GM12878 (cell line): ENCODE measurements around the gene LRRN4. TPM values are rescaled to one million over a fixed set of nuclear protein-coding genes. Genes with fewer than 3 reads are reported as not detected.

ENCODE experiments used
- ATAC-seq: fragments of 200-7000 bp; cut with Tn5 transposase; 3 replicates; pipeline ENCODE4 v1.9.1; 2020; ENCODE audit warnings: mild to moderate bottlenecking, moderate library complexity
- BruUV-seq: library from RNA; stranded (reverse); fragments of 400-500 nt; replicated peaks from 2 replicates; lab custom pipeline; 2021; lab: Mats Ljungman, UMichigan
- CTCF ChIA-PET: fragments of 300-600 bp; sonication (Branson Sonifier 250); formaldehyde crosslinking; extraction: SDS; loops from one replicate; lab custom pipeline; 2021; ENCODE audit warnings: inconsistent platforms; lab: Yijun Ruan, JAX
- POLR2A ChIA-PET: fragments of 350-600 bp; formaldehyde crosslinking; extraction: SDS; loops from one replicate; lab custom pipeline; 2021; ENCODE audit warnings: inconsistent platforms; lab: Charles Lee
- RAD21 ChIA-PET: fragments of 300-600 bp; sonication (Branson Sonifier 250); formaldehyde crosslinking; loops from one replicate; lab custom pipeline; 2023; ENCODE audit warnings: antibody characterized with exemption; ENCODE audit not compliant: unreplicated experiment; lab: Charles Lee
- SMC1A ChIA-PET: fragments of 300-600 bp; sonication (Branson Sonifier 250); formaldehyde crosslinking; loops from one replicate; lab custom pipeline; 2023; ENCODE audit not compliant: unreplicated experiment, uncharacterized antibody; lab: Charles Lee
- DNase-seq: peaks from one replicate; pipeline ENCODE4 v3.0.0-alpha.2; 2011; ENCODE audit warnings: low read depth, low spot score
- FAIRE-seq: peaks from 3 replicates; lab custom pipeline; 2011; peaks lifted over from hg19 to GRCh38; lab: Jason Lieb, UNC
- H2AFZ ChIP-seq: 2 replicates; pipeline ENCODE4 v1.6.0; 2011; ENCODE audit warnings: low read depth, low read length, control low read depth; ENCODE audit not compliant: control insufficient read depth
- H3K27ac ChIP-seq: 2 replicates; pipeline ENCODE4 v1.5.1; 2011; ENCODE audit warnings: control low read depth; ENCODE audit not compliant: control insufficient read depth, insufficient read depth
- H3K27me3 ChIP-seq, 2 experiments: replicated peaks in 1 of 2; 2 replicates each; pipeline versions ENCODE4 v1.6.0 to v1.6.1; 2011; ENCODE audit warnings: low read length in 1 of 2; ENCODE audit not compliant: control insufficient read depth in 2 of 2, insufficient read depth in 2 of 2
- H3K36me3 ChIP-seq, 2 experiments: 2 replicates each; pipeline ENCODE4 v1.5.1; 2011; ENCODE audit warnings: low read length in 1 of 2; ENCODE audit not compliant: control insufficient read depth in 2 of 2, insufficient read depth in 2 of 2
- H3K4me1 ChIP-seq: 2 replicates; pipeline ENCODE4 v1.6.1; 2011; ENCODE audit warnings: mild to moderate bottlenecking, low read length, moderate library complexity, mixed read lengths; ENCODE audit not compliant: control insufficient read depth, insufficient read depth
- H3K4me2 ChIP-seq: 2 replicates; pipeline ENCODE4 v1.6.0; 2011; ENCODE audit warnings: control low read depth; ENCODE audit not compliant: control insufficient read depth, insufficient read depth
- H3K4me3 ChIP-seq: fragments of 200-600 bp; sonication (generic); 2 replicates; pipeline ENCODE4 v1.5.1; 2016
- H3K79me2 ChIP-seq: 2 replicates; pipeline ENCODE4 v1.6.0; 2011; ENCODE audit warnings: low read length; ENCODE audit not compliant: control insufficient read depth, insufficient read depth
- H3K9ac ChIP-seq: 2 replicates; pipeline ENCODE4 v1.8.0; 2011; ENCODE audit warnings: low read length, control low read depth, mixed read lengths; ENCODE audit not compliant: control insufficient read depth, insufficient read depth
- H3K9me3 ChIP-seq: replicated peaks from 3 replicates; pipeline ENCODE4 v1.5.1; 2011; ENCODE audit warnings: mild to moderate bottlenecking, low read length; ENCODE audit not compliant: control insufficient read depth, insufficient read depth
- H4K20me1 ChIP-seq: 2 replicates; pipeline ENCODE4 v1.6.0; 2011; ENCODE audit not compliant: control insufficient read depth, insufficient read depth
- ATF3 ChIP-seq: IDR thresholded peaks from 2 replicates; pipeline ENCODE4 v1.6.1; 2011; ENCODE audit warnings: low read depth, mild to moderate bottlenecking, low read length, moderate library complexity, borderline replicate concordance; ENCODE audit errors: extremely low read depth
- CBX3 ChIP-seq: fragments of 200-600 bp; sonication (generic); IDR thresholded peaks from 2 replicates; pipeline ENCODE4 v1.6.1; 2016; ENCODE audit warnings: low read depth, borderline replicate concordance
- ESRRA ChIP-seq: IDR thresholded peaks from 2 replicates; pipeline ENCODE4 v1.6.1; 2012; ENCODE audit warnings: mild to moderate bottlenecking, low read length, improper control_type of control experiment
- EZH2 ChIP-seq: IDR thresholded peaks from 2 replicates; pipeline ENCODE4 v1.6.1; 2012; ENCODE audit warnings: low read depth, mild to moderate bottlenecking, control low read depth, inconsistent platforms, low read length, borderline replicate concordance; ENCODE audit not compliant: control insufficient read depth
- HCFC1 ChIP-seq: fragments of 150-350 bp; IDR thresholded peaks from 2 replicates; pipeline ENCODE4 v1.6.1; 2014; ENCODE audit warnings: low read length
- JUND ChIP-seq: IDR thresholded peaks from 2 replicates; pipeline ENCODE4 v1.6.1; 2012; ENCODE audit warnings: low read depth, mild to moderate bottlenecking, low read length, improper control_type of control experiment, moderate library complexity
- MEF2B ChIP-seq: fragments of 450-650 bp; IDR thresholded peaks from 2 replicates; pipeline ENCODE4 v1.6.1; 2018; ENCODE audit warnings: mild to moderate bottlenecking, moderate library complexity; ENCODE audit not compliant: partially characterized antibody, poor library complexity, severe bottlenecking
- MYB ChIP-seq: fragments of 150-350 bp; IDR thresholded peaks from 2 replicates; pipeline ENCODE4 v1.6.1; 2014; ENCODE audit warnings: mild to moderate bottlenecking, low read depth, low read length, borderline replicate concordance
- SKIL ChIP-seq: fragments of 450-650 bp; IDR thresholded peaks from 2 replicates; pipeline ENCODE4 v1.6.1; 2017; ENCODE audit warnings: mild to moderate bottlenecking, low read depth, inconsistent platforms; ENCODE audit not compliant: poor library complexity, severe bottlenecking
- ZBED1 ChIP-seq: IDR thresholded peaks from 2 replicates; pipeline ENCODE4 v1.6.1; 2016; ENCODE audit warnings: borderline replicate concordance
- ZBTB11 ChIP-seq: fragments of 450-650 bp; formaldehyde crosslinking; IDR thresholded peaks from 2 replicates; pipeline ENCODE4 v1.5.0; 2022; ENCODE audit warnings: mild to moderate bottlenecking, missing genetic modification characterization
- WGBS: methylation state at CpG from one replicate; pipeline ENCODE4 v1.1.6; 2016; ENCODE audit warnings: low lambda C conversion rate; ENCODE audit not compliant: insufficient replicate concordance, insufficient coverage; ENCODE audit errors: missing lambda C conversion rate; 5-methylcytosine and 5-hydroxymethylcytosine counted together
- in situ Hi-C: fragments of 300-500 bp; cut with MboI; formaldehyde crosslinking; loops from 9 replicates; pipeline ENCODE4 v1.14.3; 2018; ENCODE audit warnings: mixed read lengths
- intact Hi-C: fragments of 100-400 bp; cut with micrococcal nuclease; formaldehyde crosslinking; loops from one replicate; pipeline ENCODE4 v1.14.2; 2022; ENCODE audit not compliant: unreplicated experiment
- polyA plus RNA-seq, 11 experiments: library from polyadenylated mRNA; depleted of rRNA in 4 of 11; unstranded in 6 of 11; stranded (reverse) in 5 of 11; fragments of >200 nt; fragmentation: Nextera tagmentation in 4 of 11; fragmentation: Illumina TruSeq in 1 of 11; extraction: Ambion mirVana in 4 of 11; extraction: Trizol in 1 of 11; gene quantifications; 1 replicate in 1 of 11; 2 replicates in 10 of 11; pipeline versions ENCODE4 v1.2.1 to v1.2.3, GENCODE V29; 2011 to 2016; ENCODE audit warnings: inconsistent platforms in 2 of 11, missing spikeins in 2 of 11, low read depth in 1 of 11
- total RNA-seq, 4 experiments: library from RNA; depleted of rRNA in 3 of 4; stranded (reverse); fragments of >200 nt in 3 of 4; fragmentation: Illumina TruSeq in 1 of 4; extraction: Trizol in 1 of 4; gene quantifications; 2 replicates each; pipeline versions ENCODE4 v1.2.1 to v1.2.3, GENCODE V29; 2013 to 2021

Gene LRRN4
- total and polyA plus RNA-seq, 10 of the 15 experiments (the other 5 are each of a cell fraction or from before 2014, with no cell fraction given): 0.11 TPM; not detected in 9

DNA sequence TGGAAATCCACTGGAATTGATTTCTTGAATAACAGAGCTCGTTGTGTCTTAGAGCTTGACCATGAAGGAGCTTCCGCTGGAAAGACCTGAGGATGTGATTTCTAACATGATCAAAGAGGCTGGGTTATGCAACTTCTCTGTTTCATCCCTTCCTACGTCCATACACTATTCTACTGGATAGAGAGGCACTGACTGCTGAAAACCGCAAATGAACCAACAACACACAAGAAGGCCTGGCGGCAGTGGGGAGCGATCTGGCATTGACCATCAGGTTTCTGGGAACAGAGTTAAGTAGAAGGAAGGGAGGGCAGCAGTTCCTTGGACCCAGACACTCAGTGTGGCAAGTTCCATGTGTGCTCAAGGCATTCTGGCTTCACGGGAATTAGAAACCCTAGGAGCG lies 13.3 kb downstream of the LRRN4 start:
- no peak for ATAC-seq
- no peak for FAIRE-seq
- Histone ChIP-seq H3K36me3 (peaks cover 11 to 22% of the 10 kb centered on the region in 2 experiments), H3K79me2 (no peaks in the 10 kb centered on the region), H3K27ac (no peak overlapping the region), H3K27me3 (no peaks in the 10 kb centered on the region), H3K9me3 (no peaks in the 10 kb centered on the region), H3K4me3 (no peak overlapping the region), H2AFZ (no peak overlapping the region), H3K4me2 (no peak overlapping the region), H3K9ac (no peak overlapping the region), H4K20me1 (no peaks in the 10 kb centered on the region), H3K4me1 (no peaks in the 10 kb centered on the region)
- ChIA-PET CTCF (no interaction called here), SMC1A (interaction anchor here (0.7 kb wide), 1 partner anchor 85 kb away, joined by 3 read pairs; no protein-coding TSS in a partner anchor), RAD21 (no interaction called here), POLR2A (interaction anchor here (0.6 to 0.8 kb wide), 2 partner anchors 16 to 167 kb away, joined by 4 to 5 read pairs; no protein-coding TSS in a partner anchor)
- intact Hi-C loops (no loop called here), in situ Hi-C loops (no loop called here)
- no peak for TF ChIP-seq SKIL
- no peak for TF ChIP-seq MYB
- no peak for TF ChIP-seq HCFC1
- TF ChIP-seq CBX3: no peak
- no peak for DNase-seq
- no TSS peak for BruUV-seq
- WGBS: 99% methylated on average over 8 of the region's 8 CpGs

DNA sequence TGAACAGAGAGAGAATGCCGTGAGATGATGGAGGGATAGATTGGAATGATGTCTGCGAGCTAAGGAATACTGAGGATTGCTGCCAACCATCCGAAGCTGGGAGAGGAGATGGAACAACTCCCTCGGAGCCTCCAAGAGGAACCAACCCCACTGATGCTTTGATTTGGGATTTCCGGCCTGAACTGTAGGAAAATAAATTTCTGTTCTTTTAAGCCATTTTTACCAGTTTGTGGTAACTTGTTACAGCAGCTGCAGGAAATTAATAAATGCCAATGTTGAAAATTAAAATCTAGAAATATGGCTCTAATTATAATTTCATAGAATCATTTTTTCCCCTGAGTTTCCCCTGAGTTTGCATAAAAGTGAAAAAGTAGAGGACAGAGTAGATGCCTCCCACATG lies 14.1 kb downstream of the LRRN4 start:
- FAIRE-seq (no peak), ATAC-seq (no peak), DNase-seq (no peak)
- Histone ChIP-seq H3K79me2 (no peaks in the 10 kb centered on the region), H2AFZ (no peak overlapping the region), H3K27me3 (no peaks in the 10 kb centered on the region), H3K4me2 (no peak overlapping the region), H3K4me3 (no peak overlapping the region), H3K36me3 (peaks cover 11 to 22% of the 10 kb centered on the region in 2 experiments), H3K4me1 (no peaks in the 10 kb centered on the region), H3K9ac (no peak overlapping the region), H3K9me3 (no peaks in the 10 kb centered on the region), H4K20me1 (no peaks in the 10 kb centered on the region), H3K27ac (no peak overlapping the region)
- in situ Hi-C loops (no loop called here), intact Hi-C loops (no loop called here)
- POLR2A ChIA-PET: interaction anchor here (0.6 kb wide), 1 partner anchor 166 kb away, joined by 4 read pairs; no protein-coding TSS in a partner anchor
- no TSS peak for BruUV-seq
- CTCF ChIA-PET: interaction anchor here (0.6 kb wide), 2 partner anchors 31 to 197 kb away, joined by 3 read pairs; no protein-coding TSS in a partner anchor
- SMC1A ChIA-PET: no interaction called here
- RAD21 ChIA-PET: no interaction called here
- 99% methylated on average over 5 of the region's 5 CpGs for WGBS
- TF ChIP-seq ATF3 (no peak), JUND (no peak), ZBTB11 (CRISPR knock-in tag) (no peak), ESRRA (no peak), ZBED1 (no peak), MEF2B (no peak), EZH2 (no peak)
